Stimulated activated CD4-positive, alpha-beta T cell treated with anti-CD3 and anti-CD28 coated beads, Interleukin-2, amount 100 ng/mL, for 48 hours (primary cell): Measurements from ENCODE around the gene EXOSC7.
A peak's percentile ranks its signal among the peaks of the same experiment; 100 is the strongest.
"Not testable (repeated sequence)": the region's sequence is repeated elsewhere in the genome, so short reads cannot be mapped to it uniquely, and the experiment has no call there.

Source experiments
- DNase-seq, 2 donors: peaks; one replicate each; pipeline ENCODE4 v3.0.0-alpha.2; 2020

The EXOSC7 gene

GRCh38 chr3:45027441-45027840 lies 51.4 kb downstream of the EXOSC7 start:
- DNase-seq, result no peak

DNA sequence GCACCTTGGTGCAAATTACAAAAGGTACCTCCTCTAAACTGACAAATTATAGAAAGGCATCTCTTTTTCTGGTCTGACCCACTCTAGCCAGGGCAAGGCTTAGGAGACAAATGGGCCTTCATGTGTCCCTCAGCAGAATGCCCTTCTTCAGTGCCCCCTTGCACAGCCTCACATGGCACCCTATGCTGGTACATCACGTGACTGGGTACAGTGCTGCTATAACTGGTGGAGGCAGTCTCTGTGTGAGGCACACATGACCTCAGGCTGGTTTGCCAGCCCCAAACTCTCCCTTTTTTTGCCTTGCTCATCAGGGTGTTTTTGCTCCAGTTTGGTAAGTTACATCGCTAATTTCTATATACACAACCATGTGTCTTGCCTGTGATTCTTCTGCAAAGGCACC lies 53.2 kb downstream of the EXOSC7 start:
- no peak for DNase-seq

- DNase-seq, result no peak
Observed at GRCh38 chr3:45029661-45030060, 53.6 kb downstream of the EXOSC7 start.

DNA sequence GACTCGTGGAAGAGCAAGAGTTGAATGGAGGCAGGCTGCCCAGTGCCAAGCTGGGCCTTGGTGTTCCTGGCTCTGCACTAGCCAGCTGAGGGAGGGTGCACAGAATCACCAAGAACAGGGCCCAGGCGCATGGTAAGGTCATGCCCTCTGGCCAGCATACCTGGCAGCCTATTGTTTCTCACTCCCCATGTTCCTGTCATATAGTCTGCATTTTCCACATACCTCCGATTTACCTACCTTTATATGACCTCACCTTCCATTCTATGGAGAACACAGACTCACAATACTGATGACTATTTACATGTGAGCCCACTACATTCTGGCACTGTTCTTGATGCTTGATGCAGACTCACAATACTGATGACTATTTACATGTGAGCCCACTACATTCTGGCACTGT lies 55.5 kb downstream of the EXOSC7 start:
- no peak for DNase-seq

- DNase-seq, result no peak
Observed at GRCh38 chr3:45032113-45032512, 56.1 kb downstream of the EXOSC7 start.

- no peak for DNase-seq
Observed at GRCh38 chr3:45033791-45034190, 57.7 kb downstream of the EXOSC7 start.

GRCh38 chr3:45034612-45035252 lies 58.7 kb downstream of the EXOSC7 start:
- no peak for DNase-seq

- DNase-seq, result no peak
Observed at GRCh38 chr3:45035441-45036301, 59.6 kb downstream of the EXOSC7 start.

DNA sequence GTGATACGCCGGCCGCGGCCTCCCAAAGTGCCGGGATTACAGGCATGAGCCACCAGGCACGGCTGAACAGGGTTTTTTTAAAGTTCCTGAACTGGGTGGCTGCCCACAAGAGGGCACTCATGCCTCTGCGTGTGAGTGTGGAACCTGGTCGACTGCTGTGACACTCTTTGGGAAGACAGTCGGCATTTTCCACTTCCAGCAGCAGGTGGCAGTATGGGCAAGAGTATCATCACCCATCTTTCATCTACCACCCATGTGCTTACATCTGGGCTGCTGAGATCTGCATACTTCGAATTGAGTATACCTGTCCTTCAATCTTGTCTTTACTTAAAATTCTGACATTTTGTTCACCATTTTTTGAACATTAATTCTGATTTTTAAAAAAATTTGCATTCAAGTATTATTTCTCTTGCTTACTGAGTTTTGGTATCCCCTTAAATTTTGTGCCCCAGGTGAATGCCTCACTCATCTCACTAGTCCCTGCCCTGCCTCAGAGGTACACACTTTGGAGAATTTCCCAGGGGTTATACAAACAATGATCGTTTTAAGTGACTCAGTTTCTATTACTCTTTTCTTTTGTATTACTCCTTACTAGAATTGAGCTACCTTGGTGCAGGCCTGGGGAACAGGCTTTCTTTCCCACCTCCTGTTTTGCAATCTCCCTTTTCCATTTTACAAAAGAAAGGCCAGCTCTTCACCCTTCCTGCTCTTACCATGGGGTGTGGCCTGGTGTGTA lies 61.8 kb downstream of the EXOSC7 start:
- DNase-seq, result peak; percentile 85 to 89

- DNase-seq, result no peak
Observed at GRCh38 chr3:45041666-45042065, 65.6 kb downstream of the EXOSC7 start.

DNA sequence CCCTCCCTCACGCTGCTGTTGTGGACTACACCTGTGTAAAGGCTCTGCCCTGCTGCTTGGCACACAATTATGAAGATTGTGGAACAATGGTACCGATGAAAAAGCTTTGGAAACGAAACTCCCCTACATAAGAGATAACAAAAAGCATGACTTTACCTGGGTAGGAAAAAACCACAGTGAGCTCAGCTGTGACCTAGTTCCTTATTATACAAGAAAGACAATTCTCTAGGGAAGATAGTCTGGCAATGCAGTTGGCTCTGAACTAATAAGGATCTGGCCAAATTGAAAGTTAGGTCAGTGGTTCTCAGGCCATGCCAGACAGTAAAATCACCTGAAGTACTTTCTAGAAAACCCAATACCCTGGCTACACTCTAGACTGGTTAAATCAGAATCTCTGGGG lies 66.1 kb downstream of the EXOSC7 start:
- no peak for DNase-seq

- no peak for DNase-seq
Observed at GRCh38 chr3:45043728-45044299, 67.8 kb downstream of the EXOSC7 start.

DNA sequence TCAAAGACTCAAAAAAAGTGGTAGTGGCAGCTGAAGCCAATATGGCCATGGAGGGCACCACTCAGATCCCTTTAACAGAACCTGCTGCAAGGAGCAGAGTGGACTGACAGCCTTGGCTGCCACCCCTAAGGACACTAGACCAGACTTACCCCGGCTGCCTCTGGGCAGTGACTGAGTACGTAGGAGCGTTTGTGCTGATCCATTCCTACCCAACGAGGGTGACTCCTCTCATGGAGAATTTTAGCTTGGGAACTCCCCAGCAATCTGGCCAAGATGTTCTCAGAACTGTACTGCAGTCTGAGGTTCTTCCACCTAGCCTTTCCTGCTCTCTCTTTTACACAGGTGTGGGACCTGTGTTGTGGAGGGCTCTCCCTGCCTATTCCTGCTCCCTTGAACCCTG lies 72.2 kb downstream of the EXOSC7 start:
- no peak for DNase-seq

GRCh38 chr3:45049807-45050206 lies 73.8 kb downstream of the EXOSC7 start:
- no peak for DNase-seq

DNA sequence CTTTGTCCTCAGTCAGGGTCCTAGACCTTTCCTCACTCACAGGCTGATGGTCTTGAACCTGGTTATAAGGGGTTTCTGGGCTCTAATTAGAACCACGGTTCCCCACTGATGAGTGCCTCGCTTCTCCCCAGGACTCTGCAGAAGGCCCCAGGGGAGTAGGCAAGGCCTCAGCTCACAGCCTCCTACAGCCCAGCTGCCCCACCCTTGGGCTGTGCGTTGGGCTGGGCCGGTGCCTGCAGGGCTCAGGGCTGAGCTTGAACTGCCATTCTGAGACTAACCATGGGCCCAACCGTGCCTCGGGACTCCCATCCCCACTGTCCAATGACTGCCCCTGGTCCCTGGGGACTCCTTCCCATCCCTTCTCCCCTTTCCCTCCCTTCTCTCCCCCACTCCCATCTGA lies 75.6 kb downstream of the EXOSC7 start:
- DNase-seq, result no peak

DNA sequence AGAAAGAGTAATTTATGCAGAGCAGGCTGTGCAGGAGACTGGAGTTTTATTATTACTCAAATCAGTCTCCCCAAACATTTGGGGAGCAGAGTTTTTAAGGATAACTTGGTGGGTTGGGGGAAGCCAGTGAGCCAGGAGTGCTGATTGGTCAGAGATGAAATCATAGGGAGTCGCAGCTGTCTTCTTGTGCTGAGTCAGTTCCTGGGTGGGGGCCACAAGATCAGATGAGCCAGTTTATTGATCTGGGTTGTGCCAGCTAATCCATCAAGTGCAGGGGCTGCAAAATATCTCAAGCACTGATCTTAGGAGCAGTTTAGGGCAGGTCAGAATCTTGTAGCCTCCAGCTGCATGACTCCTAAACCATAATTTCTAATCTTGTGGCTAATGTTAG lies 77.8 kb downstream of the EXOSC7 start:
- DNase-seq, result not testable (repeated sequence)

GRCh38 chr3:45054196-45054857 lies 78.3 kb downstream of the EXOSC7 start:
- no peak for DNase-seq

GRCh38 chr3:45055032-45055410 lies 79.0 kb downstream of the EXOSC7 start:
- no peak for DNase-seq

DNA sequence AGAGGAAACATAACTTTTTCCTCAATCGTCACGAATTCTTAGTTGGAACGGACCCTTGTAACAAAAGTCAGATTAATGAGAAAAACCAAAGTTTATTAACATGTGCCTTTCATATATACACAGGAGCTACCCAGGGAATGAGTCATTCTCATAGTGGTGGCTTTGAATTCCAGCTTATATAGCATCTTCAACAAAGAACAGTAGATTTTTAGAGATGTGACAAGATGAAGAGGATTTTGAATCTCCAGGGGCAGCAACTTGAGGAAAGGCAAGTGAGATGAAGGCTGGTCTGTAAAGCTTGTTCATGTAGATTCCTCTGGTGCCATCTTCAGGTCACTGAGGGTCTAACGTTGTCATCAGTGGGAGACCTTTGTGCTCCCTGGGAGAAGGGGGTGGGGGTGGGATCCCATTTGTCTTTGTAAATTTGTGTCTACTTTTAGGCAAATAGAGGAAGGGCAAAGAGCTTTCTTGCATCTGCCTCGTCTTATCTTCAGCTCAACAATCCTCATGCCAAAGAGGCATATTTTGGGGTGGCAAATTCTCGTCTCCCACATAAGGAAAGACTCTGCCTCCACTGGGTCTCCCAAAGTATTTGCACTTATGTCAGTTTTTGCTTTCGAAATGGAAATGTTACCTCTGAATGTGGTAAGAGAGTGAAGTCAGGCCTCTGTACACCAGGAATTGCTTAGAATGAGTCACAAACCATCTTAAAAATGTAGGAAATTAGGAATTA lies 79.5 kb downstream of the EXOSC7 start:
- no peak for DNase-seq

DNA sequence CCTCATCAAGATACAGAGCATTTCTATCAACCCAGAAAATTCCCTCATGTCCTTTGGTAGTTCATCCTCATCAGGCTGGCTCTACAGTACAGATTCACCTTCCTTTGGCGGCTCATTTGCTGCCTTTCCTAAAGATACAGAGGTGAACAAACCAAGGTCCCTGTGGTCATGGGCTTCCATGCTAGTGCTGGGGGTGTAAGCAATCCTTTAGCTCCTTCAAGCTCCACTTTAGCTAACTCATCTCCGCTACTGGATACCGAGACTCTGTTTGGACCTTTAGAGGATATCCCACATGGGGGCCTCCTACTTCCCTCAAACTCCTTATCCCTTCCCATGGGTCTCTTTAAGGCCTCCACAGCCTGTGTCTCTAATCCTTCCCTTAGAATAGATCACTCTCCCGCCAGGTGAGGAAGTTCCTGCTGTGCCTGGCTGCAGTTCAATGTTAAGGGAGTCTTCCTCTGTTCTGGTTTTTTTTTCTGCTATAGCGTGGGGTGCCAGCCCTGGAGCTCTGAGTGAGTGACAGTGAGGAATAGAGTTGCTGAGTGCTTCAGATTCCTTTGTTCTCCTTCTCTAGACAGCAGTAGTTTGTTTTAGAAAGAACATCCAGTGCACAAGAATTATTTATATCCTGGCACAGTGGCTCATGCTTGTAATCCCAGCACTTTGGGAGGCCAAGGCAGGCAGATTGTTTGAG lies 80.7 kb downstream of the EXOSC7 start:
- DNase-seq, result no peak

- DNase-seq, result no peak
Observed at GRCh38 chr3:45057557-45057956, 81.5 kb downstream of the EXOSC7 start.

DNA sequence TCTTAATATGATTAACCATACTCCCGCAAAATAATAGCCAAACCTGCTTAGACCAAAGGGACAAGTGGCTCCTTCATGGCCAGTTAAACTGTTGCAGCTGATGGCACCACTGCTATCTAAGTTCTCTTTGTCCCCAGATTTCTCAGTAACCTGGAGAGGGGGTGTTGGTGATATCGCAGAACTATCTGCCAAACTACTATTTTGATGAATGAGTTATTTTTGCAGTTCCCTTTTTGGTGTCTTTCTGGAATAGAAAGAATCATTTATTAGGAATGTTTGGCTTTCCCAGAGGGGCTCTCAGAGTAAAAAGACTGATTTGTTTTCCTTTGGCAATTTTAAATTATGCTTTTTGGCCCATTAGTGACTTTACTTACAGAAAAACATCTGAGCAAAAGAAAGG lies 83.1 kb downstream of the EXOSC7 start:
- DNase-seq, result no peak
